ENCODE measurements around the gene GJB6. TPM values are rescaled to one million over a fixed set of nuclear protein-coding genes. Genes with fewer than 3 reads are reported as not detected.

Gene GJB6
- total RNA-seq, 1 donor from 2014 or later: not detected

- Mint-ChIP-seq H3K4me1 (ENCODE audit: unreplicated experiment) (no peaks in the 10 kb centered on the region), H3K9me3 (ENCODE audit: unreplicated experiment) (no peaks in the 10 kb centered on the region), H3K4me3 (ENCODE audit: unreplicated experiment) (no peak overlapping the region), H3K27ac (ENCODE audit: unreplicated experiment) (no peak overlapping the region), H3K36me3 (ENCODE audit: unreplicated experiment) (no peaks in the 10 kb centered on the region), H3K27me3 (ENCODE audit: unreplicated experiment) (peaks cover 22% of the 10 kb centered on the region)
- DNase-seq (ENCODE audit: extremely low spot score, unreplicated experiment): no peak
- TF ChIP-seq CTCF (IDR thresholded peaks at IDR 0.05): no peak
Observed at GRCh38 chr13:20271441-20271840, 39.3 kb upstream of the GJB6 start.

- H3K4me3 Mint-ChIP-seq (ENCODE audit: unreplicated experiment): no peak overlapping the region
- H3K27me3 Mint-ChIP-seq (ENCODE audit: unreplicated experiment): peaks cover 22% of the 10 kb centered on the region
- no peak for TF ChIP-seq CTCF (IDR thresholded peaks at IDR 0.05)
- H3K36me3 Mint-ChIP-seq (ENCODE audit: unreplicated experiment): no peaks in the 10 kb centered on the region
- H3K9me3 Mint-ChIP-seq (ENCODE audit: unreplicated experiment): no peaks in the 10 kb centered on the region
- no peaks in the 10 kb centered on the region for H3K4me1 Mint-ChIP-seq (ENCODE audit: unreplicated experiment)
- H3K27ac Mint-ChIP-seq (ENCODE audit: unreplicated experiment): no peak overlapping the region
- DNase-seq (ENCODE audit: extremely low spot score, unreplicated experiment): no peak
Observed at GRCh38 chr13:20270163-20270865, 38.2 kb upstream of the GJB6 start.

GRCh38 chr13:20264271-20265018, 32.3 kb upstream of the GJB6 start:
- DNase-seq (ENCODE audit: extremely low spot score, unreplicated experiment): no peak
- H3K27me3 Mint-ChIP-seq (ENCODE audit: unreplicated experiment): peaks cover 10% of the 10 kb centered on the region
- no peaks in the 10 kb centered on the region for H3K4me1 Mint-ChIP-seq (ENCODE audit: unreplicated experiment)
- no peaks in the 10 kb centered on the region for H3K36me3 Mint-ChIP-seq (ENCODE audit: unreplicated experiment)
- no peak overlapping the region for H3K4me3 Mint-ChIP-seq (ENCODE audit: unreplicated experiment)
- no peaks in the 10 kb centered on the region for H3K9me3 Mint-ChIP-seq (ENCODE audit: unreplicated experiment)
- TF ChIP-seq CTCF (IDR thresholded peaks at IDR 0.05): no peak
- H3K27ac Mint-ChIP-seq (ENCODE audit: unreplicated experiment): no peak overlapping the region

- Mint-ChIP-seq H3K9me3 (ENCODE audit: unreplicated experiment) (no peaks in the 10 kb centered on the region), H3K36me3 (ENCODE audit: unreplicated experiment) (no peaks in the 10 kb centered on the region), H3K4me3 (ENCODE audit: unreplicated experiment) (no peak overlapping the region), H3K27ac (ENCODE audit: unreplicated experiment) (no peak overlapping the region), H3K27me3 (ENCODE audit: unreplicated experiment) (peaks cover 13% of the 10 kb centered on the region), H3K4me1 (ENCODE audit: unreplicated experiment) (no peaks in the 10 kb centered on the region)
- no peak for TF ChIP-seq CTCF (IDR thresholded peaks at IDR 0.05)
- no peak for DNase-seq (ENCODE audit: extremely low spot score, unreplicated experiment)
Observed at GRCh38 chr13:20263393-20264044, 31.4 kb upstream of the GJB6 start.

DNA sequence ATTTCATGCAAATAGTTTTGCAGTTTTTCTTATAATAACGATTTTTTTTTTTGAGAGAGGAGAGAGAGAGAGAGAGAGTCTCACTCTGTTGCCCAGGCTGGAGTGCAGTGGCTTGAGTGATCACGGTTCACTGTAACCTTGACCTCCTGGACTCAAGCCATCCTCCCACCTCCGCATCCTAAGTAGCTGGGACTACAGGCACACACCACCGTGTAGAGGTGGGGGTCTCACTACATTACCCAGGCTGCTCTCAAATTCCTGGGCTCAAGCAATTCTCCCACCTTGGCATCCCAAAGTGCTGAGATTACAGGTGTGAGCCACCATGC, 26.8 kb upstream of the GJB6 start:
- no peaks in the 10 kb centered on the region for H3K4me1 Mint-ChIP-seq (ENCODE audit: unreplicated experiment)
- H3K4me3 Mint-ChIP-seq (ENCODE audit: unreplicated experiment): no peak overlapping the region
- peaks cover 33% of the 10 kb centered on the region for H3K27me3 Mint-ChIP-seq (ENCODE audit: unreplicated experiment)
- no peaks in the 10 kb centered on the region for H3K36me3 Mint-ChIP-seq (ENCODE audit: unreplicated experiment)
- no peak for TF ChIP-seq CTCF (IDR thresholded peaks at IDR 0.05)
- no peak overlapping the region for H3K27ac Mint-ChIP-seq (ENCODE audit: unreplicated experiment)
- DNase-seq (ENCODE audit: extremely low spot score, unreplicated experiment): no peak
- H3K9me3 Mint-ChIP-seq (ENCODE audit: unreplicated experiment): no peaks in the 10 kb centered on the region
